ENCODE data around the gene NFIA. TPM values are rescaled to one million over a fixed set of nuclear protein-coding genes. Genes with fewer than 3 reads are reported as not detected.

The NFIA gene
- total and polyA plus RNA-seq, 8 donors = 9.6 to 108 (median 37.2) TPM

DNA sequence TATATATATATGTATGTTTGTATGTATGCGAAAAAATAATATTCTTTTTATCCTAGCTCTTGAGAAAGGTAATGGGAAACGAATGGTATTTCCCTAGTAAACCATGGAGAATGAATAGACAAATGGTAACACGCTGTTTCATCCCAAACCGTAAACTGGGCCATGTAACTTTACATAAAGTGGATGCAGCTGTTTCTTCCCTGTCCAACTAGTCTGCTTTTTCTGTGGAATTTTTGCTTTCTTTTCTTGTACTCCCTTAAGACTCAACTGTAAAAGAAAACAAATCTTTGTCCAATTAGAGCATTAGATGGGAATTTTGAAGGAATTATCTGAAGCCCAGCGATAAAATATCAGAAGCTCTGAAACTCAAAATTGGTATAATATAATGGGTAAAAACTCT, 198.1 kb downstream of the NFIA start:
- H3K27me3 ChIP-seq = no peaks in the 10 kb centered on the region
- H3K9me3 ChIP-seq = no peaks in the 10 kb centered on the region
- H3K36me3 ChIP-seq = no peaks in the 10 kb centered on the region
- peak overlapping the region in 2 of 5 donors; percentile 17 to 23 for H3K27ac ChIP-seq
- no peak overlapping the region for H3K4me3 ChIP-seq
- peaks cover 0 to 27% (median 5%) of the 10 kb centered on the region in 4 donors for H3K4me1 ChIP-seq
- DNase-seq = peak in 1 of 2 donors; percentile 36
- no peak for TF ChIP-seq POLR2A (IDR thresholded peaks at IDR 0.05)
- no peak for TF ChIP-seq POLR2AphosphoS5 (IDR thresholded peaks at IDR 0.05)
- TF ChIP-seq, protein P1, sequence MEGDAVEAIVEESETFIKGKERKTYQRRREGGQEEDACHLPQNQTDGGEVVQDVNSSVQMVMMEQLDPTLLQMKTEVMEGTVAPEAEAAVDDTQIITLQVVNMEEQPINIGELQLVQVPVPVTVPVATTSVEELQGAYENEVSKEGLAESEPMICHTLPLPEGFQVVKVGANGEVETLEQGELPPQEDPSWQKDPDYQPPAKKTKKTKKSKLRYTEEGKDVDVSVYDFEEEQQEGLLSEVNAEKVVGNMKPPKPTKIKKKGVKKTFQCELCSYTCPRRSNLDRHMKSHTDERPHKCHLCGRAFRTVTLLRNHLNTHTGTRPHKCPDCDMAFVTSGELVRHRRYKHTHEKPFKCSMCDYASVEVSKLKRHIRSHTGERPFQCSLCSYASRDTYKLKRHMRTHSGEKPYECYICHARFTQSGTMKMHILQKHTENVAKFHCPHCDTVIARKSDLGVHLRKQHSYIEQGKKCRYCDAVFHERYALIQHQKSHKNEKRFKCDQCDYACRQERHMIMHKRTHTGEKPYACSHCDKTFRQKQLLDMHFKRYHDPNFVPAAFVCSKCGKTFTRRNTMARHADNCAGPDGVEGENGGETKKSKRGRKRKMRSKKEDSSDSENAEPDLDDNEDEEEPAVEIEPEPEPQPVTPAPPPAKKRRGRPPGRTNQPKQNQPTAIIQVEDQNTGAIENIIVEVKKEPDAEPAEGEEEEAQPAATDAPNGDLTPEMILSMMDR (IDR thresholded peaks at IDR 0.05) = no peak
- no peak for TF ChIP-seq EP300 (IDR thresholded peaks at IDR 0.05)
- WGBS, 5 donors = 86 to 91% (median 88%) methylated on average over 5 of the region's 5 CpGs
- intact Hi-C loops (cut with DNase I; ENCODE audit: low total_unique reads) = no loop called here

DNA sequence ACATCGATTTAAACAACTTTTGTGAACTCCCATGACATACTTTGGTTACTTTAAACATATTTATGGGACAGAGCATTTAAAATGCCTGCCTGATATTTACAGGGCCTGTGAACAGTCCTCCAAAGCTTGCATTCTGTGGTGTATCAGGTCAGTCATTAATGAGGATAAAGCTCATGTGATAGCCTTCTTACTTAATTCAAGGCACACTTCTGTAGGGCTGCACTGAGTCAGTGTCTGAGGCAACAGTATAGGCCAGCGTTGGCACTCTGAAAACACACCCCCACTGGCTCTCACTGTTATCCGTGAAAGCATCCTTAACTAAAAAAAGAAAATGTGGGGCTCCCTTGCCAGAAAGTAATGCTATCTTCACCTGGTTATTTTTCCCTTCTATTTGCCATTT, 200.0 kb downstream of the NFIA start:
- intact Hi-C loops (cut with DNase I; ENCODE audit: low total_unique reads) = no loop called here
- H3K27ac ChIP-seq = peak overlapping the region in 1 of 5 donors; percentile 35
- TF ChIP-seq, protein P1 (IDR thresholded peaks at IDR 0.05) = no peak

DNA sequence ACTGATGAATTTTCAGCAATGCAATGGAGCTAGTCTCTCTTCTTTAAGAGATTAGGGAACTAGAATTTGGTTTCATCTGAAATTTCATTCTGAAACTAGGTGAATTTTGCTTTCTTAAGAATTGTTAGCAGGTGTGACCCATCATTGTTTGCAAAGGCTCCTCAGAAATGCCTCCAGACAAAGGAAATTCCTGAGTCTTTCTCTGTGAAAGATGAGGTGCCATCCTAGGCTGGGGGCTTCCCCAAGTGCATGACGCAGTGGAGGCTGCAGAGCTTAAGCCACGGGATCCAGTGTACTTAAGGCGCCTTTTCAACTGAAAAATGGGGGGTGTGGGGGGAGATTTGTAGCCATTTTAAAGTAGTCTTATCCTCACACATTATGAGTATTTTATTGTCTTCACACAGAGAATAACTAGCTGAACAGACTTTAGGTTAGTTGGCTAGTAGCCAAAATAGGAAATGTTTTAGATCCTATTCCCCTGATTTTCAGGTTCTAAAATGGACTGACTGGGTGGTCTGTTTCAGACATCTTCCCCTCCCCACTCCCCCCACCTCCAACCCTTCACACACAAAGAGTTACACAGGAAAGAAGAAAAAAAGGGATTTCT, 202.0 kb downstream of the NFIA start:
- TF ChIP-seq, protein P1 (IDR thresholded peaks at IDR 0.05) = no peak
- no peak for TF ChIP-seq POLR2A (IDR thresholded peaks at IDR 0.05)
- TF ChIP-seq EP300 (IDR thresholded peaks at IDR 0.05) = no peak
- TF ChIP-seq POLR2AphosphoS5 (IDR thresholded peaks at IDR 0.05) = no peak
- Histone ChIP-seq H3K4me3 (no peak overlapping the region), H3K4me1 (peaks cover 0 to 25% (median 12%) of the 10 kb centered on the region in 4 donors), H3K27ac (no peak overlapping the region), H3K36me3 (no peaks in the 10 kb centered on the region), H3K9me3 (no peaks in the 10 kb centered on the region), H3K27me3 (no peaks in the 10 kb centered on the region)
- no peak for DNase-seq
- 86 to 98% (median 89%) methylated on average over 3 of the region's 3 CpGs for WGBS, 5 donors
- intact Hi-C loops (cut with DNase I; ENCODE audit: low total_unique reads) = no loop called here

More for the DNA sequence above, 200.0 kb downstream of the NFIA start:
- no peaks in the 10 kb centered on the region for H3K9me3 ChIP-seq
- no peak overlapping the region for H3K4me3 ChIP-seq
- no peaks in the 10 kb centered on the region for H3K27me3 ChIP-seq
- 66 to 76% (median 74%) methylated on average over 3 of the region's 3 CpGs for WGBS, 5 donors
- peaks cover 0 to 29% (median 9%) of the 10 kb centered on the region in 4 donors for H3K4me1 ChIP-seq
- no peak for DNase-seq
- no peaks in the 10 kb centered on the region for H3K36me3 ChIP-seq

DNA sequence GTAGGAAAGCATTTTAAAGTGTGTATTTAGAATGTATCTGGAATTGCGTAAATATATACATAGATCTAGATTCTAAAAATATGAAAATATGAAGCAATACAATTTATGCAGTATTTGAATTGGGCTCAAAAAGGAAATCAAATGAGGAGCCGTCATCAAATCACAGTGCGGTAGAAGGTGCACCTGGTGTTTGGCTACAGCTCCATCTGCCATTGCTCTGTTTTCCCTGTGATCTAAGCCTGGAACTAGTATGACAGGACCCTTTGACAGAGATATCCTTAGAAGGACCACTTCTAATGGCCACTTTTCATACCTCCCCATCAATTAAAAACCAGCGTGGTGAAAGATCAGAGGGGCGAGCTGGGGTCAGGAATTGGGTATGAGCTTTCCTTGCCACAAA, 202.6 kb downstream of the NFIA start:
- intact Hi-C loops (cut with DNase I; ENCODE audit: low total_unique reads) = no loop called here
- 92 to 96% (median 94%) methylated on average over 5 of the region's 5 CpGs for WGBS, 5 donors
- no peak for TF ChIP-seq POLR2AphosphoS5 (IDR thresholded peaks at IDR 0.05)

DNA sequence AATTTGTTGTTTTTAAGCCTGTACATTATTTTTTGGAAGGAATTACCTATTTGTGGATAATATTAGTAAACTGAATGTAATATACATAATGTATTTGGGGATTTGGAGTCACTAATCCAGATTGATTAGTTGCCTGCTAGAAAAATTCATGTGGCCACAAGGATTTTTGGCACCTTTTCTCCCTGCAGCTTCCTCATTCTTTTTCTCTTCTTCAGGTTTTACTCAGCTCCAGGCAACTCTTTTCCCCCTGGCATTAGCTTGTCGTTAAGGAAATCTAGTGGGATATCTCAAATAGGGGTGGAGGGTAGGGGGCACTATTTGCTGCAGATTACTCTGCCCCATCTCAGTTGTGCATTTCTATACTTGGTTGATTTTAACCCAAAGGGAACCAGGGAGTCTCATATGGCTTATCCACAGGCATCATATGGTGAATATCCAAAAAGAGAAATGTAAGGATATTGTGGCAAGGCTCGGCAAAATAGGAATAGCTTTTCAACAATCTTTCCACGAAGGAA, 203.1 kb downstream of the NFIA start:
- 67 to 73% (median 67%) methylated on average over 3 of the region's 3 CpGs for WGBS, 5 donors
- H3K4me1 ChIP-seq = peaks cover 0 to 24% (median 9%) of the 10 kb centered on the region in 4 donors
- no peak overlapping the region for H3K27ac ChIP-seq
- DNase-seq = no peak
- H3K27me3 ChIP-seq = no peaks in the 10 kb centered on the region
- H3K4me3 ChIP-seq = no peak overlapping the region
- TF ChIP-seq, protein P1 (IDR thresholded peaks at IDR 0.05) = no peak
- TF ChIP-seq POLR2AphosphoS5 (IDR thresholded peaks at IDR 0.05) (no peak), POLR2A (IDR thresholded peaks at IDR 0.05) (no peak), EP300 (IDR thresholded peaks at IDR 0.05) (no peak)
- intact Hi-C loops (cut with DNase I; ENCODE audit: low total_unique reads) = no loop called here
- H3K36me3 ChIP-seq = no peaks in the 10 kb centered on the region
- no peaks in the 10 kb centered on the region for H3K9me3 ChIP-seq

More for the DNA sequence above, 202.6 kb downstream of the NFIA start:
- H3K4me3 ChIP-seq = no peak overlapping the region
- H3K4me1 ChIP-seq = peaks cover 0 to 24% (median 10%) of the 10 kb centered on the region in 4 donors
- H3K9me3 ChIP-seq = no peaks in the 10 kb centered on the region
- no peak for DNase-seq
- H3K27me3 ChIP-seq = no peaks in the 10 kb centered on the region
- H3K36me3 ChIP-seq = no peaks in the 10 kb centered on the region
- H3K27ac ChIP-seq = no peak overlapping the region
